Measurements from ENCODE around the gene MAST2.
"Not testable (repeated sequence)": the region's sequence is repeated elsewhere in the genome, so short reads cannot be mapped to it uniquely, and the experiment has no call there.

Gene MAST2

GRCh38 chr1:45908611-45909140, 105.3 kb downstream of the MAST2 start:
- no peak for DNase-seq

- DNase-seq, result no peak
These were observed 108.2 kb downstream of the MAST2 start for GRCh38 chr1:45911634-45912033.

DNA sequence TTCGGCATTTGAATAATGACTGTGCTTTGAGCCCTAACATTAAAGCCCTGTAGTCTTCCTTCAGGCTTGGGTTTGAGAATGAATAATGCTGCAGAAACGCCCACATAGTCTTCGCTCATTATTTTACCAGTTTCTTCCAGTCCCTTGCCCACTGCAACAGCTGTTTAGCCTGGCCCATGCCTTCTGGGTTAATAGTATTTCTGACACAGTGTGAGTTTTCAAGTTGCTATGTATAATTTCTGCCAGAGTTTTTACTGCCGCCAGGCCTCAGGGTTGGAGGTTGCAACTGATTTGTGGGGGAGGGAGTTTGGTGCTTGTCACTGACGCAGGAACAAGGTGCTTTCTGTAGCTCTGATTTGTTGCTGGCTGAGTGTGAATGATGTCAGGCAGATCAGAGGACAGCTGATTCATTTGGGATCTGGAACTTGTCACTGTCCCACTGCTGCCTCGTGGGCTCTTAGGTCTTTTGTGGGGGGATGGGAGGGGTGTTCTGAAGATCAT, 109.8 kb downstream of the MAST2 start:
- DNase-seq, result no peak

- DNase-seq, result no peak
These were observed 110.5 kb downstream of the MAST2 start for GRCh38 chr1:45913731-45914501.

GRCh38 chr1:45914836-45915235, 111.4 kb downstream of the MAST2 start:
- no peak for DNase-seq

DNA sequence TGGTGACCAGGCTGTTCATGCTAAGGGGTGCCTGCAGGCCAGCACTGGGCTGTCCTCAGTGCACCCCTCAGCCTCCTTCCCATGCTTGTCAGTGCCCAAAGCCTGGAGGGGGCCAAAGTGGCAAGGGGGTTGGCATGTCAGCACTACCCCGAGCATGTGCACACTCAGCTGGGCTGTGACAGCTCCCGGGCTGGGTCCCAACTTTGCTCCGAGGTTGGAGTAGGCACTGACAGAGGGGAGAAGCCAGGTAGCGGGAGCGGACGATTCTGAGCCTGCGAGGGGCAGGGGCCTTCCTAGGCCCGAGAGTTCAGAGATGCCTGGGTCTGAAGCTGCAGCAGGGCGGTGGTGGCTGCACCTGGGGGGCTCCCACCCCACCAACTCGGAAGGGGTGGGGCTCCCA, 119.0 kb downstream of the MAST2 start:
- DNase-seq, result no peak

DNA sequence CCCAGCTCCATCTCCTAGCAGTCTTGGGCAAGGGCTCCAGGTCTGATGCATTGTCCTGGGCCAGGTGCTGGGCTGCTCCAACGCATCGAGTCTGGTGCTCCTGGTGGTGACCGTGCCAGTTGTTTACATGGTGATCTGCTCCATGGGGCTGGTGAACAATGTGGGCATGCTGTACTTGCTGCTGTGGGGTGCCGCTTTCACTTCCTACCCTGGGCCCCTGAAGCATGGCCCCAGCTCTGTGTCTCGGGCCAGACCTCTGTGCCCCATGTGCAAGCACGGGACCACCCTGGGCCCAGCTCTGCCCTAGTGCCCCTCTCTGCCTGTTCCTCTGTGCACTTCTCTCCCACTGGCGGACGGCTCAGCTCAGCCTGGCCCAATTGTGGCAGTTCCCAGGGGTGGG, 119.4 kb downstream of the MAST2 start:
- no peak for DNase-seq

DNA sequence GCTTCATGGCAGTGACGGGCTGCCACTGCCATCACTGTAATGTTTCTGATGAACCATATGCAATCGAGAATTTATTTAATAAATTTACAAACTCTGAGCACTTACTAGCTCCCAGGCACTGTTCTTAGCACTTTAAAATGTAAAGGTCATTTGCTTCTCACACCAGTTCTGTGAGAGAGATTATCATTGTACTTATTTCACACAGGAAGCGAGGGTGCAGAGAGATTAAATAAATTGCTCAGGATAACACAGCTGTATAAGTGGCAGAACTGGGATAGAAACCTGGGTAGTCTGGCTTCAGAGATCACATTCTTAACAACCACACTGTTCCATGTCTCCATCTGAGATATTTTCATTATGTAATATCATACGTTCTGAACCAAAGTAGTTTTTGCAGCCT, 119.9 kb downstream of the MAST2 start:
- DNase-seq, result no peak

- no peak for DNase-seq
These were observed 121.3 kb downstream of the MAST2 start for GRCh38 chr1:45924736-45925135.

GRCh38 chr1:45925728-45926287, 122.4 kb downstream of the MAST2 start:
- no peak for DNase-seq

DNA sequence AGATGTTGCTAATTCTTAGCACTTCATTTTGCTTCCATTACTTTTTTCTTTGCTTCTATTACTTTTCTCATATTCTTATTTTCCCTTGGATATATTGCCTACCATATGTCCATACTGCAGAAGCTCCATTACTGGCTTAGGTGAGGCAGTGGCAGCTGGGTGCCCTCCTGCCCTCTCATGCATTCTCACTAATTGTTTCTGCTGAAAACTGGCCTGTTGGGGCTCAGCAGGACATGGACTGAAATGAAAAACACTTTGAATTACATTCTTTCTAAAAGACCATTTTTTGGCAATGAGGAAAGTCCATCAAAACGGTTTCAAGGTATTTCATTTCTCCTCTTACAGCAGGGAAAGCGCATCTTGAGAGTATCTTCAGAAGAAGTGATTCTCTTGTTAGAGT, 122.9 kb downstream of the MAST2 start:
- DNase-seq, result no peak

GRCh38 chr1:45927231-45927915, 124.0 kb downstream of the MAST2 start:
- not testable (repeated sequence) for DNase-seq

DNA sequence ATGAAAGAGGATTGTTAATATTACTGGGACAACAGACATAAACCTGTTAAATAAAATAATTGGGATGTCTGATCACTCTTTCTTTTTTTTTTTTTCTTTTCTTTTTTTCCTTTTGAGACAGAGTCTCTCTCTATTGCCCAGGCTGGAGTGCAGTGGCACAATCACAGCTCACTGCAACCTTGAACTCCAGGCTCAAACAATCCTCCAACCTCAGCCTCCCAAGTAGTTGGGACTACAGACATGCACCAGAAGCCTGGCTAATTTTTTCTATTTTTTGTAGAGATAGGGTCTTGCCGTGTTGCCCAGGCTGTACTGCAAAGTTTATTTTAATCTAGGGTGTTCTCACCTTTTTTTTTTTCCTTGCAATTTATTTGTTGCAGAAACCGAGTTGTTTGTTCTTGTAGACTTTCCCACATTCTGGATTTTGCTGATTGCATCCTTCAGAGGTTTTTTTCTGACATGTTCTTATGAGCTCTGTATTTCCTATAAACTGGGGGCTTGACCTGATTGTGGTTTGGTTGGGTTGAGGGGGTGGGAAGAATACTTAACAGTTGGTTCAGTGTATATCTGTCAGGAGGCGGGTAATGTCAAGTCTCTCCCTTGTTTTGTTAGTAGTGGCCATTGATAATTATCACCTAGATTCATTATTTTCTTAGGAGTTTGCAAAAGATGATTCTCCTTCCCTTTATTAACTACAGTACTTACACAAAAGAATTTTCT, 125.2 kb downstream of the MAST2 start:
- no peak for DNase-seq

DNA sequence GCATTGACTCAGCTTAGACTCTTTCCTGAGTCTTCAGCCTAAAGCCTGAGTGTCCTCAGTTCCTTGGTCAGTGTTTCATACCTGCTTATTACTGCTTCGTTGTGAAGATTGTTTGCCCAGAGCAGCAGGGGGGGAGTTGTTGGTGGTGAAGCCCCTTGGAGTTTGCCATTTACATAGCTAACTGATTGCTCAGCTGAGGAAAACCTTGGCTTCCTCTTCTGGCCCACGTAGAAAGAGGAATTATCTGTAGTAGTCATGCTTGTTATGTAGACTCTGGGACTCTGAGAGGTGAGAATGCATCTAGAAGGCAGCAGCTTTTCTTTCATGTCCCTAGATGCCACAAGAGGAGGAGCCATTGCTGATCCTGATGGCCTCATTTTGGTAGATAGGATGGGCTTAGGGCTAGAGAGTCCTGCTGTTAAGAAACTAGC, 125.9 kb downstream of the MAST2 start:
- DNase-seq, result no peak

- no peak for DNase-seq
These were observed 127.1 kb downstream of the MAST2 start for GRCh38 chr1:45930258-45931150.

DNA sequence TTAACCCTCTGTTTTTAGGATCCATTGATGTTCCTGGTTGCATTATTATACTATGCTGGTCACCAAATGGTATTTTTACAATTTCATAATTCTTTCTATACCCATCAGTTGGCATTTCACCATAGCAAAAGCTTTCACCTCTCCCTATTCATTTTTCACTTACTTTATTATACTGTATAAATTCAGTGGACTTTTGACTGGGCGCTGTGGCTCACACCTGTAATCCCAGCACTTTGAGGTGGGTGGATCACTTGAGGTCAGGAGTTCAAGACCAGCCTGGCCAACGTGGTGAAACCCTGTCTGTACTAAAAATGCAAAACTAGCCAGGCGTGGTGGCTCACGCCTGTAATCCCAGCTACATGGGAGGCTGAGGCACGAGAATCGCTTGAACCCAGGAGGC, 128.8 kb downstream of the MAST2 start:
- DNase-seq, result not testable (repeated sequence)

- DNase-seq, result no peak
These were observed 131.5 kb downstream of the MAST2 start for GRCh38 chr1:45934947-45935346.

DNA sequence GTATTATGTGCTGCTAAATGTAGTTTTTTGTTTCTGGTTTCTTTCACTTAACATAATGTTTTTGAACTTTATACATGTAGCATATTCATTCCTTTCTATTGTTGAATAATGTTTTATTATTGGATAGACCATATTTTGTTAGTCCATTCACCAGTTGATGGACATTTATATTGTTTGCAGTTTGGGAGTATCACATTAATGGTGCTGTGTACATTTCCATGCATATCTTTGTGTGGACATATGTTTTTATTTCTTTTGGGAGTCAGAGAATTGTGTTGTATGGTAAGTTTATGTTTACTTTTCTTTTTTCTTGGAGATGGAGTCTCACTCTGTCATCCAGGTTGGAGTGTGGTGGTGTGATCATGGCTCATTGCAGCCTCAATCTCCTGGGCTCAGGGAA, 134.6 kb downstream of the MAST2 start:
- no peak for DNase-seq

GRCh38 chr1:45942411-45942810, 139.0 kb downstream of the MAST2 start:
- no peak for DNase-seq

DNA sequence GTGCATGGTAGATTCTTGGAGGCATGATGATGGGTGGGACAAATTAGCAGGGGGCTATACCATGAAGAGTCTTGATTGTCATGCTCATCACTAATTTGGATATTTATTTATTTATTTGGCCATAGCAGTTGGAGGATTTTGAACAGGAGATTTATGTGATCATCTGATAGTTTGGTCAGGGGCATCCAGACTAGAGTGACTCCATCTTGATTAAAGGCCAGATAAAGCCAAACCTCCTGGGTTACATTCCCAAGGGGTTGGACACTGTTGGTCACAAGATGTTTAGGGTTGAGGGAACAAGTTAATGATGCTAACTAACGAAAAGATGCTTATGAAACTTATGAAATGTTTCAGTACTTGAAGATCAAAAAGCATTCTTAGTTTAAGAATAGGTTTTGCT, 139.8 kb downstream of the MAST2 start:
- DNase-seq, result no peak

- no peak for DNase-seq
These were observed 142.0 kb downstream of the MAST2 start for GRCh38 chr1:45945426-45945825.

DNA sequence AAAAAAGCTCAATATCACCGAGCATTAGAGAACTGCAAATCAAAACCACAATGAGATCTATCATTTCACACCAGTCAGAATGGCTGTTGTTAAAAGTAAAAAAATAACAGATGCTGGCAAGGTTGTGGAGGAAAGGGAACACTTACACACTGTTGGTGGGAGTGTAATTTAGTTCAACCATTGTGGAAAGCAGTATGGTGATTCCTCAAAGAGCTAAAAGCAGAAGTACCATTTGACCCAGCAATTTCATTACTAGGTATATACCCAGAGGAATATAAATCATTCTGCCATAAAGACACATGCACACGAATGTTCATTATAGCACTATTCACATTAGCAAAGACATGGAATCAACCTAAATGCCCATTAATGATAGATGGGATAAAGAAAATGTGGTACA, 146.1 kb downstream of the MAST2 start:
- not testable (repeated sequence) for DNase-seq
